Measurements from ENCODE around the gene FBXO28.
"Not testable (repeated sequence)": the region's sequence is repeated elsewhere in the genome, so short reads cannot be mapped to it uniquely, and the experiment has no call there.

FBXO28 gene

DNA sequence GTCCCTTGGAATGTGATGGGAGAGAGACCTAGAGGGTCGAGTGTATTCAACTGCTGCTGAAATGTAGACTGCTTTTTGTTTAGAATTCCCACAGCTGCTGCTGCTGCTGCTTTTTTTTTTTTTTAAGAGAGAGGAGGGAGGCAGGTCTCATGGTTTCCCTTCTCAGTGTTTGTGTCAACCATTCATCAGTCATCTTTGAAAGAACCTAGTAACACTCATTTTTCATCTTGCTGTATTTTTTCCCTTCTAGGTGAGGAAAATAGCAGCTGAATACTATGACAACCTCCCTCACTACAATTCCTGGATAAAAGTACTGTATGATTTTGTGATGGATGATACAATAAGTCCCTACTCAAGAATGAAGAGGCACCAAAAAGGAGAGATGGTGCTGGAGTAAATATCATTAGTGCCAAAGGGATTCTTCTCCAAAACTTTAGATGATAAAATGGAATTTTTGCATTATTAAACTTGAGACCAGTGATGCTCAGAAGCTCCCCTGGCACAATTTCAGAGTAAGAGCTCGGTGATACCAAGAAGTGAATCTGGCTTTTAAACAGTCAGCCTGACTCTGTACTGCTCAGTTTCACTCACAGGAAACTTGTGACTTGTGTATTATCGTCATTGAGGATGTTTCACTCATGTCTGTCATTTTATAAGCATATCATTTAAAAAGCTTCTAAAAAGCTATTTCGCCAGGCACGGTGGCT is 78.3 kb downstream of the FBXO28 start:
- DNase-seq, result no peak

GRCh38 chr1:224193319-224193966 is 79.5 kb downstream of the FBXO28 start:
- DNase-seq, result no peak

DNA sequence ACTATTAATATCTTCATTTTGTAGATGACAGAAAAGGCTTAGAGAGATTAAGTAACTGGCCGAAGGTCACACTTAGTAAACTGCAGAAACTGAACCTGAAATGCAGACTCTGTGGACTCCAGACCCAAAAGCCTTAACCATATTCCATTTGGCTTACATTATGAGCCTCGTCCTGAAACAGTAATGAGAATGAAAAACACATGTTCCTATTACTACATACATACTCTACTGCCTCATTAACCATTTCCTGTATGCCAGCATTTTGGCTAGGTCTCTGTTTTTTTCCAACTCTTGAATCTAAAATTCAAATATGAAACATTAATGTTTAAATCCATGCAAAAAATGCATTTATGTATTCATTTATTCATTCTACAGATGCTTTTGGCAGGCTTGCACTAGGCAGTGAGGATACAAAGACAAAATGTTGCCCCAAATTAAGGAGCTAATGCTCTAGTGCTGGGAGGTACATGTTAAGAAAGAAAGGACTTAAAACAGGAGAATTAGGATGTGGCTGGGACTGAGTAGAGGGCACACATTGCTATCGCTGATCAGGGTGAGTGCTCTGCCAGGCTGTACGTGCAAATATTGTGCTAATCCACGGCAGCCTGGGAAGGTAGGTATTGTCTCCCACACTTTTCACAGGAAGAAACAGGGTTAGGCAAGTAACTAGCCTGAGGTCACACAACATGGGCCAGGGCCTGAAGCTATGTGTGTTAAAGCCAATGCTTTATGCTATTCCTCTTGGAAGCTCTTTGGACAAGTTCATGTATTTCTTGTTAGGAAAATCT is 83.1 kb downstream of the FBXO28 start:
- DNase-seq, result no peak

GRCh38 chr1:224198572-224198971 is 84.7 kb downstream of the FBXO28 start:
- DNase-seq, result no peak

DNA sequence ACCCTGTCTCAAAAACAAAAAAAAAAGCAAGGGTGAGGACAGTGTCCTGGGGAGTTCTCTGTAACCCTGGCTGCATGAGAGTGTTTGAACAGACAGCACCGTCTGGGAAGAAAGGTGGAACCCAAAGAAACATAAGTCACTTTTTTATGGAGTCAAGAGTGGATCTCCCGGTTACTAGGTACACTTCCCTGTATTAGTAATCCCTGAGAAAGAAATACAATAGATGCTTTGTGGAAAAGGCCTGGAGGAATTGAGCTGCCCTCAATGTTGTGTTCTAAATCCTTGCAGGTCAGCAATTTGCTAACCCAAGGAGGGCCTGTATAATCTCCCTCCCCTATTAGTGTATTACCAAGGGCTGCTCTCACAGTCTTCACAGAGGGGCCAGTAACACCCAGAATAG is 85.8 kb downstream of the FBXO28 start:
- no peak for DNase-seq

DNA sequence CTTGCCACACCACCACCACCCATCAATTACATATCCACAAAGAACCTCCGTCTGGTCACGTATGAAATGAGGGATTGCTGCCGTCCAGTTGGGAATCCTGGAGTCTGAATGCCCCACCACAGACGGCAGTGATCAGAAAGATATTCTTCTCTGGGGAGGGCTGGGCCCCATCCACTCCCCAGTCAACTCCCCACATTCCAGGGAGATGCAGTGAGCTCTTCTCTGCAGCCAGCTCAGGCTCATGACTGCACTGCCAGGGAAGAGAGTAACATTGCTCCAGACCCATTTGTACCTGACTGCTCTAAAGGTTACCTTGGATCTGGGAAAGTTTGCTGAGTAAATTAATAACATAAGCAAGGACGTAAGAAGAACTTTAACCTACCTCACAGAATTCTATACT is 87.5 kb downstream of the FBXO28 start:
- DNase-seq, result no peak

DNA sequence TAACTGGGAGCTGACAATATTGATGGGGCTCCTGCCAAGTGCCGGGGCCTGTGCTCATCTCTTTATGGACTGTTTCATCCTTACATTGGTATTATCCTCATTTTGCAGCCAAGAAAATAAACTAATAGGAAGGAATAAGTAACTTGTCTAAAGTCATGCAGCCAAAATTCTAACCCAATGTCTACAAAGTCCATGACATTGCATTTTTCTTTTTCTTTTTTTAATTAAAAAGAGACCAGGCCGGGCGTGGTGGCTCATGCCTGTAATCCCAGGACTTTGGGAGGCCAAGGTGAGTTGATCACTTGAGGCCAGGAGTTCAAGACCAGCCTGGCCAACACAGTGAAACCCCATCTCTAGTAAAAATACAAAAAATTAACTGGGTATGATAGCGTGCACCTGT is 87.9 kb downstream of the FBXO28 start:
- no peak for DNase-seq

DNA sequence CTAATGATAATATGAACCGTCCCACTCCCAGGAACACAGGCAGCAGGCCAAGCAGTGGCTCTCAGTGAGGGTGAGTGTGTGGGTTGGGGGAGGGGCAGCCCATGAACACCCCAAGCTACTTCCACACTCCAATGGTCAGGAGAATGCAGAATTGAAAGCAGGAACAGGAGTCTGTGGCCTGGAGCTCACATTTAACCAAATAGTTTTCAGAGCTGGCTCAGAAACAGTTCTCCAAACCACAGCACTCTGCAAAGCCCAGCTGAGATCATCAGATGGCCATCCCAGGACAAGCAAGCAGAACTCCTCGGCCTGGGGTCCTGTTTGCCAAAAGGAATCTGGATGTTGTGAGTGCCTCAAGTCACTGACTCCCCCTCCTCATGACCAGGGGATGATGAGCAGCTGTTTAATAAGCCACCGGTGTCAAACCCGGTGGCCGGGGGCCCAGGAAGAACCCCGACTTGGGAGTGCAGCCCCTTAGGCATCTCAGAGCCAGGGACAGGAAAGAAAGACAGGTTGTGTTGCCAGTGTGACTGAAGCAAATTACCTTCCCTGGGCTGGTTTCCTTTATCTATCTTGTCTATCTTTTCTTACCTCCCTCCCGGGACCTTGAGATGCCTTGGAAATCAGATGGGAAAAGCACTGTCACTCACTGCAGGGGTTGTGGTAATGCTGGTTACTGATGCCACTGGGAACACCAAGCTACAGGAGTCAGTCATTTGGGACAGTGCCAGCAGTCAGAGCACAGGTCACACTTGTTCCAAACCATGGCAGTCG is 89.5 kb downstream of the FBXO28 start:
- DNase-seq, result no peak

DNA sequence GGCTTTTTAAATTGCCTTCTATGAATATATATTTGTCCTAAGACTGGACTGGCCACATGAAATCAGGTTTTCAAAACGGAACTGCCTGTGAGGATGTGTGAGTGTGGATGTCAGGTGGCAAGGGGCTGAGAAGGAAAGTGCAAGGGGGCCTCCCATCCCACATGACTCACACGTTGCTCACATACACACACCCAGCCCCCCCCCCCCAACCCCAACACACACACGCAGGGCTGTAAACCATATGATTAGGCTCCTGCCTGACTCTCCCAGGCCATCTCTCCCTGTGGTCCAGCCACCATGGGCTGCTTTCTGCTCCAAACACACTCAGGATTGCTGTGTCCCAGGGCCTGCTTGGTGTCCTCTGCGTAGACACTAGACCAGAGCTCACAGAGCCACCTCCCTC is 91.5 kb downstream of the FBXO28 start:
- DNase-seq, result peak; percentile 39

DNA sequence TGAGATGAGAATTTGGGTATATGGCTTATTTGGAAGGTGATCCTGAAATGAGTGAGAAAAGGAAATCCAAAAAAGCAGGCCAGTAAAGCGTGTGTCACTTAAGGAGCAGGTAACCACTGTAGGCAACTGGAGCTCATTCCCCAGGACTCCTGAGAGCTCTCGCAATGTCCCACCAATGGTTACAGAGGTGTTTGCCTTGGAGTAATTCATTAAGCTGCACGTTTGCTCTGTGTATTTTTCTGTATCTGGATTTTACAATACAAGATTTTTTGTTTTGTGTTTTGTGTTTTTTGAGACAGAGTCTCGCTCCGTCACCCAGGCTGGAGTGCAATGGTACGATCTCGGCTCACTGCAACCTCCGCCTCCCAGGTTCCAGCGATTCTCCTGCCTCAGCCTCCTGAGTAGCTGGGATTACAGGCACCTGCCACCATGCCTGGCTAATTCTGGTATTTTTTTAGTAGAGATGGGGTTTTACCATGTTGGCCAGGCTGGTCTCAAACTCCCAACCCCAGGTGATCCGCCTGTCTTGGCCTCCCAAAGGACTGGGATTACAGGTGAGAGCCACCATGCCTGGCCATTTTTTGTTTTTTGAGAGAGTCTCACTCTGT is 92.1 kb downstream of the FBXO28 start:
- not testable (repeated sequence) for DNase-seq

DNA sequence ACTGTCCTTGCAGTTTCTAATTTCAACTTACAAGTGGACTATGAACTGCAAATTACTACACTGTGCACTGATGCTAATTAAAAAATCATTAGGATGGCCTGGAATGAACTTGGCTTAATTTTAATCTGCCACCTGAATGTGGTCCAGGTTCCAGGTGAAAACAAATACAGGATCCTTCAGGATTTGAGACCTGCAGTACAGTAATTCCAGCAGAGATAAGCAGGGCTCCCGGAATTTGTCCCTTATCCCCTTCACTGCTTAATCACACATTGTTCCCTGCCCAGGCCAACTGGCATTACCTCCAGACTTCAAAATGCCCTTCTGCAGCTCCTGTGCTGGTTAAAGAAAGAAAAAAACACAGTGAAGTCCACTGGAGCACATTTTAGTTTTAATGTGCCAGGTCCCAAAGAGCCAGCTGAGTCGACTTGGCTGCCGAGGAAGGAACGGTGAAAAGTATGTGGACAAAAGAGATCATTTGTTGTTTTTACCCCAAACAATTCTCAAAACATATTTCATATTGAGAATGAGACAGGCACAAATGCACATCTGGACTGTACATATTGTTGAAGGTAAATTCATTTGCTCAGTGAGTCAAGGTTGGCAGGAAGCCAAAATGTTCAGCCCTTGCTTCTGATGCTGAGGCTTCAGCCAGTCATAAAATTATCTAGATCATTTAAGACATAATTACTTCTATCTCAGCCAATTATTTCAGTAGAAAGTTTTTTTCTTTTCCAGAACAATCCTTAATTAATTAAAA is 97.5 kb downstream of the FBXO28 start:
- peak; percentile 67 for DNase-seq
